Mononuclear cell (primary cell): ENCODE results near the gene SDC1. TPM values are rescaled to one million over a fixed set of nuclear protein-coding genes. Genes with fewer than 3 reads are reported as not detected.
"Not testable (repeated sequence)": the region's sequence is repeated elsewhere in the genome, so short reads cannot be mapped to it uniquely, and the experiment has no call there.

ENCODE experiments used
- H3K27me3 ChIP-seq: 2 replicates; pipeline ENCODE4 v1.6.0; 2011; ENCODE audit warnings: low read length, control low read depth; ENCODE audit not compliant: insufficient read depth
- H3K4me1 ChIP-seq: 2 replicates; pipeline ENCODE4 v1.5.1; 2011; ENCODE audit warnings: mild to moderate bottlenecking, low read length, control low read depth; ENCODE audit not compliant: insufficient read depth
- H3K4me3 ChIP-seq: 2 replicates; pipeline ENCODE4 v1.5.1; 2011; ENCODE audit warnings: mild to moderate bottlenecking, low read length, moderate library complexity
- H3K9me3 ChIP-seq: 2 replicates; pipeline ENCODE4 v1.5.1; 2011; ENCODE audit warnings: low read depth, mild to moderate bottlenecking, control low read depth, low read length
- total RNA-seq: library from RNA; depleted of rRNA; stranded (reverse); fragments of >200 nt; gene quantifications from one replicate; pipeline ENCODE4 v1.2.3, GENCODE V29; 2012

SDC1 gene
- total RNA-seq, 1 donor: not detected

DNA sequence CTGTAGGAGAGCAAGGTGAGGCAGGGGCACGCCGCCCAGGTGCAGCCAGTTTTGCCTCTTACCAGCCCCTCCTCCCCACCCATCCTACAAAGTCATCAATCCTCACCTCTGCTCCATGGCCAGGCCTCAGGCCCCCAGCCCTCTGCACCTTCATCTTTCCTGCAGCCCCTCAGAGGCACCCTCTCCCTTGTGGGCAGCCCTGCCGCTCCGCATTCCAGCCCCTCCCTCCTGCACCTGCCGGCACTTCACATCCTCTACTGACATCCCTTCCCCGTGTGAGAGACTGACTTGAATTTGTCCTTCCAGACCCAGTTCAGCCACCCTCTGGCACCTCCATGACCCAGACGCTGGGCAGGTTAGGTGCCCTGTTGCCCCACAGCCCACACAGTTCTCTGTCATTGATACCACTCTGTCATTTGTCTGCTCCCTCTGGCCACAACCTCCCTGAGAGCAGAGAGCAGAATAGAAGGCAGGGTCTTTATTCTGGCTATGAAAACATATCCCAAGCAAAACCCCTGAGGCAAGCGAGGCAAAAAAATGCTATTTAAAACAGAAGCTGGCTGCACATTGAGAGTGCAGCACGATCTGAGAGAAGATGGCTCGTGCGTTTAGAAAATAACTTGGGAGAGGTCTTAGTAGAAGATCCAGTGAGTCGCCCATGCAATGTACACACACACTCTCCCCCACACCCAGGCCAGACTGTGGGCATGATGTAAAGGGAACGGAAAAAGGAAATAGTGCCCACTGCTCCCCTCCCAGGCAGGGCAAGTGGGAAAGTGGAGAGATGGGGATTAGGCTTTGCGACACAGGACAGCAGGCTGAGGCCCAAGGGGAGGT is 25.9 kb downstream of the SDC1 start:
- no peaks in the 10 kb centered on the region for H3K27me3 ChIP-seq

DNA sequence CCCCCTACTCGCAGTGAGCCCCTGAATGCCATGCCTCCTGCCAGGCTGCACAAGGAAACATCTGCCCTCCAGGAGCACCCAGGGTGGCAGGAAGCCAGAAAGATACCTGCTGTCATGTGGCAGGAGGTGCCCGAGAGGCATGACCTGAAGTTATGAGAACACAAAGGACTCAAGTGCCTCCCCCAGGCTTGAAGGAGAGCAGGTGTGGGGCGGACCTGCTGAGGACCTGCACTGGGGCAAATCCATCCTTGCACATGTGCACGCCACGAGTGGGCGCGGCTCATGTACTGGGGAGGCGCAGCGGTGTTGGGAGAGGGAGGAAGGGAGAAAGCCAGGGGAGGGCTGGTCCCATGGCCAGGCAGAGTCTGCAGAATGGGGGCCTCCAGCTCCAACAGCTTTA is 26.9 kb downstream of the SDC1 start:
- no peaks in the 10 kb centered on the region for H3K9me3 ChIP-seq
- H3K4me3 ChIP-seq: no peak overlapping the region
- H3K27me3 ChIP-seq: no peaks in the 10 kb centered on the region
- H3K4me1 ChIP-seq: no peaks in the 10 kb centered on the region

More for the DNA sequence above, 25.9 kb downstream of the SDC1 start:
- Histone ChIP-seq H3K9me3 (no peaks in the 10 kb centered on the region), H3K4me3 (no peak overlapping the region), H3K4me1 (no peaks in the 10 kb centered on the region)

DNA sequence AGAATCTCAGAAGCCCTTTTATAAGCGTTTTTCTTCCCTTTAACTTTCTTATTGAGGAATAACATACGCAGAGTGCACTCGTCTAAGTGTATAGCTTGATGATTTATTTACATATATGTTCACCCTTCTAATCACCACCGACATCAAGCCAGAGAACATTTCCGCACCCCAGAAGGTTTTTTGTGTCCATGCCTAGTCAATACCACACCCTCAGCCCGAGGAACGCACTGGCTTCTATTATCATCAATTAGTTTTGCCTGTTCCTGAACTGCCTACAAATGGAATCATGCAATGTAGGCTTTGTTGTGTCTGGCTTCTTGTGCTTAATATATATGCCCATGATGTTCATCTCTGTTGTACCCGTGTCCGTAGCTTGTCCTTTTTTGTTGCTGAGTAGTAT is 27.7 kb downstream of the SDC1 start:
- H3K4me3 ChIP-seq: no peak overlapping the region
- H3K27me3 ChIP-seq: no peaks in the 10 kb centered on the region

DNA sequence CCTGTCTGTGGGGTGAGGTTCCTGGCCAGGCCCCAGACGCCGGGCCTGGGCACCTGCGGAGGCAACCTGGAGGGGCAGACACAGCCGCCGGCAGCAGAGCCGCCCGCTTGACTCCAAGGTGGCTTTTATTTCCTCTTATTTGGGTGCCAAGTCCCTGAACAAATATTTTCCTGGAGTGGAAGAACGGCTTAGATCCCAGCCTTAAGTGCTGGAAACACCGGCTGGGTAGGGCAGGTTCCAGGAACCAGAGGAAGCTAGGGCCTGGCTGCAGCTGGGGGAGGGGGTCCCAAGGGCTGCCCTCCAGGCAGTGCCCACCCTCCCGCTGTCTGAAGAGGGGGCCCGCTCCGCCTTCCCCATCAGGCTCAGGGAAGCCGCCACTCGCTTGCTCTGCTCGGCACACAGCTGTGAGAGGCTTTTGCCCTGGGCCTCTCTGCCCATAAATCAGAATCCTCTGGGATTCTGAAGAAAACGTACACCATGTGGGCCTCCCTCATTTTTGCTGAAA is 28.2 kb downstream of the SDC1 start:
- no peaks in the 10 kb centered on the region for H3K9me3 ChIP-seq
- no peak overlapping the region for H3K4me3 ChIP-seq
- H3K4me1 ChIP-seq: no peaks in the 10 kb centered on the region
- no peaks in the 10 kb centered on the region for H3K27me3 ChIP-seq

More for the DNA sequence above, 27.7 kb downstream of the SDC1 start:
- Histone ChIP-seq H3K4me1 (no peaks in the 10 kb centered on the region), H3K9me3 (no peaks in the 10 kb centered on the region)

DNA sequence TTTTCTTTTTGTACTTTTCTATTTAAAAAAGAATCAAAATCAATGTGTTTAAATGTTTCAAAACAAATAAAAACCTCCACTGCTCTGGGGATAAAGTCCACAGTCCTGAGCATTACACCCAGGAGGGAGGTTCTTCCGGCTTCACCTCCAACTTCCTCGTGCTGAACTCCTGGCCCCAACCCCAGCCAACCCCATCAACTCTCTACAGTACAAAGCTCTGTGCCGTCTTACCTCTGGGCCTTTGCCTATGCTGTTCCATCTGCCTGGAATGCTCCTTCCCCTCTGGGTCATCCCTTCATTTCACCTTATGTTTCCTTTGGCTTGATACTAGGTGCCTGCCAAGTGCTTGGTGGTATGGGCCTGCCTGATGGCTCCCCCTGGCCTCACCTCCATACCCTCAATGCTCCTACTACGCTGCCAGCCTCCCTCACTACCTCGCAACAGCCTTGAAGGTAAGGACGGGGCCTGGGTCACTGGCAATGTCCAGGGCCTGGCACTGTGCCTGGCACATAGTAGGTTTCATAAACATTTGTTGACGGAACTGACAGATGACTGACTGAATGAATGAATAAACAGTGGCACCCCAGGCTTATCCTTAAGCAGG is 28.8 kb downstream of the SDC1 start:
- H3K27me3 ChIP-seq: no peaks in the 10 kb centered on the region
- no peaks in the 10 kb centered on the region for H3K4me1 ChIP-seq
- no peak overlapping the region for H3K4me3 ChIP-seq
- H3K9me3 ChIP-seq: no peaks in the 10 kb centered on the region

DNA sequence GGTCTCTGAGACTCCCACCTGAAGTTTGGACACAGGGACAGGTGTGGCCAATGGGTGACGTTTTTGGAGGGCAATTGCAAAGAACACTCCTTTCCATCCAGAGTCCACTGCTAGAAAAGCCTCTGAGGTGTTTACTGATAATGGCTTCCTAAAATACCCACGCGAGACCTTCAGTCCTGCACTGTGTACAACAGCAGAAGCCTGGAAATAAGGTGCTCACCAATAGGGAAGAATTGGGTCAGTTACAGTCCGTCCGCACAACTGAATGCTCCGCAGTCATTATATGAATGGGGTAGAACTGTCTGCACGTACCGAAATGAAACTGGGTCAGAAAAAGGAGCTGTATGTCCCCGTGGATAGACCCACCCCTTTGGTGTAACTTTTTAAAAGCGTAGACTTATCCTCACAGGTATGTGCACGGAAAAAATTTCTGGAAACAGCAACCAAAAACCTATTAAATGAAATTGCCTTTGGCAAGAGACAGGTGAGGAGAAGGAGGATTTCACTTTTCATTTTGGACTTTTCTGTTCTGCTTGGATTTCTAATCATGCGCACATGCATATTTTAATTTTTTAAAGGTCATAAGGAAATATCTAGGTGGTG is 29.4 kb downstream of the SDC1 start:
- H3K4me3 ChIP-seq: no peak overlapping the region

DNA sequence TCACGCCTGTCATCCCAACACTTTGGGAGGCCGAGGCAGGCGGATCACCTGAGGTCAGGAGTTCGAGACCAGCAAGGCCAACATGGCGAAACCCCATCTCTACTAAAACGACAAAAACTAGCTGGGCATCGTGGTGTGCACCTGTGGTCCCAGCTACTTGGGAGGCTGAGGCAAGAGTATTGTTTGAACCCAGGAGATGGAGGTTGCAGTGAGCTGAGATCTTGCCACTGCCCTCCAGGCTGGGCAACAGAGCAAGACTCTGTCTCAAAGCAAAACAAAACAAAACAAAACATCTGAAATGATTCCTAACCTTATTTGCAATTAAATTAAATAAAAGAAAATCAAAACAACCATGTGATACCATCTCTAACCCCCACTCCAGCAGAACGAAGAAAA is 29.9 kb downstream of the SDC1 start:
- H3K9me3 ChIP-seq, H3K4me3 ChIP-seq, H3K4me1 ChIP-seq, H3K27me3 ChIP-seq: not testable (repeated sequence)

More for the DNA sequence above, 29.4 kb downstream of the SDC1 start:
- H3K27me3 ChIP-seq: no peaks in the 10 kb centered on the region
- no peaks in the 10 kb centered on the region for H3K4me1 ChIP-seq
- no peaks in the 10 kb centered on the region for H3K9me3 ChIP-seq

DNA sequence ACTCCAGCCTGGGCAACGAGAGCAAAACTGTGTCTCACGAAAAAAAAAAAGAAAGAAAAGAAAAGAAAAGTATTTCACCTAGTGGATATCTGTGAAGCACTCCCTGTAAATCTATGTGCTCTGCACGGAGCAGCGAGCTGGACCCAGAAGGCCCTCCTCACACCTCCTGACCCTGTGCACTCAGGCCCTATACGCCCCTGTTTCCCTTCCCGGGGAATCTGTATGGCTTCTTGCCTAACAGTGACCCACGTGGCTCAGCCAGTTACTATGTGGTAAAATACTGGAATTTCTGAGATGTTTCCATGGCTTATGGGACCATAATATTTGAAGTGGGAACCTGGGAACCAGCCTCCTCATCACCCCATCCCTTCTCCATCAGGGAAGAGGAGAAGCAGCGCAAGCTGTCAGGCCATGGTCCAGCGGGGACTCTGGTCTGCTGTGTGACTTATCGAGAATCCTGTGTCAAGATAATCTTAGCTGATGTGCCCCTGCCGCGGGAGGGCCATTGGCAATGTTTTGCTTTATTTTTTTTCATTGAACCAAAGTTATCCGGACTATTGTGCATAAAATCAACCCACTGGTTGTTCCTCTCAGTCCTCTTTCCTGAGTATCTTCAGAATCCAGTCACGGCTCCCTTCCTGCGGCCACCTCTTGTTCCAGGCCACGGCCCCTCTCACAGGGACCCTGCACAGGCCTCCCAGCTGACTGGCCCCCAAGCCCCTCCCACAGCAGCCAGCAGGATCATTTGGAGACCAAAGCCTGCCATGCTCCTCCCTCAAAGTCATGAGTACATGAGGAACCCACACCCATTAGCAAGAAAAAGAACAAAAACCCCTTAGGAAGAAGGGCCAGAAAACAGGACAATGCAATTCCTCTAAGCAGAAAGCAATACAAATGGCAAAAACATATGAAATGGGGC is 30.6 kb downstream of the SDC1 start:
- no peaks in the 10 kb centered on the region for H3K9me3 ChIP-seq
- H3K27me3 ChIP-seq: no peaks in the 10 kb centered on the region
- H3K4me3 ChIP-seq: no peak overlapping the region
- no peaks in the 10 kb centered on the region for H3K4me1 ChIP-seq

DNA sequence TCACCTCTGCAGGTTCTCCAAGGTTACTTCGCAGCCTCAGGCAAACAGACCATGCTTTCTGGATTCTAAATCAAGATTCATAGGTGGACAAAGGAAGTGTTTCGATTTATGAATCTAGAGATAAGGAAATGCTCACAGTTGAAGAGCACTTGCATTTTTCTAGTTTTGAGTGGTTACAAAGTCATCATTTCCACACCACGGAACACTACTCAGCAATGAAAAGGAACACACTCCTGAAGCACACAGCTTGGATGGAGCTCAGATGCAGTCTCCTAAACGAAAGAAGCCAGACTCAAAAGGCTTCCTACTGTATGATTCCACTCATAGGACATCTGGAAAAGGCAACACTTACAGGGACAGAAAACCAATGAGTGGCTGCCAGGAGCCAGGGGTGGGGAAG is 31.7 kb downstream of the SDC1 start:
- no peaks in the 10 kb centered on the region for H3K4me1 ChIP-seq
- no peak overlapping the region for H3K4me3 ChIP-seq
- no peaks in the 10 kb centered on the region for H3K9me3 ChIP-seq
- no peaks in the 10 kb centered on the region for H3K27me3 ChIP-seq

DNA sequence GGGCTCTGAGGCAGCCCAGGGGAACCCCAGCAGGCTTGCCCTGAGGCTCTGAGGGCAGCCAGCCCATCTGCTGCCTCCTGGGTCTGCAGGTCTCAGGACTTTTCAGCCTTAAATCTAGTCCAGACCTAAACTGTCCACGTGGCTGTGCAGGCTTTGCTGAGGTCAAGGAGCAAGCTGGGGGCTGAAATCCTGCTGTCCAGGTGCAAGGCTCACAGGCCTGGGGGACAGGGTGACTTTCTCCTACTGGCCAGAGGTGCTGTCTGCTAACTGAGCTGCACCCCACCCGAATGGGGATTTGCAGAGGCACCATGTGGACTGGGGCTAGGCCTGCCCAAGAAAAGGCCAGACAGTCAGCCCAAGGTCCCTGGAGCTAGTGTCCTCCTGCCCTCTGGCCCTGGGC is 32.1 kb downstream of the SDC1 start:
- no peaks in the 10 kb centered on the region for H3K9me3 ChIP-seq
- H3K4me1 ChIP-seq: no peaks in the 10 kb centered on the region
- no peak overlapping the region for H3K4me3 ChIP-seq
- H3K27me3 ChIP-seq: no peaks in the 10 kb centered on the region

DNA sequence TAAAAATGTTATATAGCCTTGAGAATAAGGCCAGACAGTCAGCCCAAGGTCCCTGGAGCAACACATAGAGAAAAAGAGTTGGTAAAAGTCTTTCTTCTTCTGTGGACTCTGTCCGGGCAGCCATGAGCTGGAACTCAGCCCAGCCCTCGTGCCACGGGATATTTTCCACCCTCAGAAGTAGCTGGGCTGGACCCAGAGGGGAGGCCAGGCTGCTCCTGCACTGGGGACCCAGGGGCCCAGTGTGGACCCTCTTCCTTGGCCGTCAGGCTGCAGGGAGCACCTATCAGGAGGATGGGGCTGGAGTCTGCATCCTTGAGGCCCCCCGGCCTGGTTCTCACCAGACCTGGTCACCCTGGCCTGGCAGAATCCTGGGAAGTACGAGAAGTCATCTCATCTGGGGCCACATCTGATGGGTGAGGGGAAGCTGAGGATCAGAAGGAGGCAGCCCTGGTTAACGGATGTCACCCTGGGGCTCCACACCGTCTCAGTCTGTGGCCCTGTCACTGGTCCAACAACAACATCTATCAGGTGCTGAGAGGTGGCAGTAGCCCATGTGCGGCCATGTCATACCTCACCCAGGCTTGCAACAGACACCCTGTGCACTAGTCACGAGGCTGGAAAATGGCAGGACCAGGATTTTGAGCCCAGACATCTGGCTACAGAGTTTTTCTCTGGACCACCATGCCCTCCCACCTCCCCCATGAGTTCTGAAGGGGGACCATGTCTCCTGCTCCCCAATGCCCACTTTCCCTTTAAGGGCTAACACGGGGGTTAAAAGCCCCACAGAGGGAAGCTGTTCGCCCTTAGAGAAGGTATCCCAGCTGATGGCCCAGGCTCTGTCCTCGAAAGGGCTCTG is 33.0 kb downstream of the SDC1 start:
- Histone ChIP-seq H3K9me3 (no peaks in the 10 kb centered on the region), H3K27me3 (no peaks in the 10 kb centered on the region), H3K4me3 (no peak overlapping the region), H3K4me1 (no peaks in the 10 kb centered on the region)

DNA sequence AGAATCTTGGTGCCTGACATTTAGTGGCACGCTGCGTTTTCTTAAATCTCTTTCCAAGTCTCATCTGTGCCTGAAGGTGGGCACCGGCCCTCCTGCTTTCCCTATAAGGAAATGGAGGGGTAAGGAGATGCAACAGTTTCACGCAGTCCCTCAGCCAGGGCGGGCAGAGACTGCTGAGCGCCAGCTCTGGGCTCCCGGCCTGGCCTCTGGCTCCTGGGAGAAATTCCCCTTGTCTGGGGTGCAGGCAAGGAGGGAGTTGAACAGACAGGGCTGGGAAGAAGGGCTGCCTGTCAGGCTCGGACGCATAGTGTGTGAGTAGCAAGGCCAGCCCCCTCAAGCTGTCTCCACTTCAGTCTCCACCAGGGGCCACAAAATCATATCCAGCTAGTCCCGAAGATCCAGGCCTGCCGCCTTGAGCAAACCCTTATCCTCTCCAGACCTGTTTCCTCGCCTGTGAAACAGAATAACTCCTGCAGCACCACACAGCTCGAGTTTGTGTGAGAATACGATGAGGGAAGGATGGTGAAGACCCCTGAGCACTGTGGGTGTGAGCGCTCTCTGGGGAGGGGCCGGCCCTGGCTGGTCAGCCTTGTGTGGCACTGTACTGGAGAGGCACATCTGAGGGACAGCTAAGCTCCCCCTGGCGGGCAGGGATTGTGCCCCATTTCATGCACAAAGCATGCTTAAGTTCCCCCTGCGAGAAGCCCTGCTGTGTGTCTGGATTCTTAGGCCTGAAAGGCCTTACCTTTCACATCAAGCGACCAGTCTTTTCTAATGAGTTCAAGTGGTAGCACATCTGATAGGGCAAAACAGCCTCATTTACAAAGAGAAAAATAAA is 33.8 kb downstream of the SDC1 start:
- H3K27me3 ChIP-seq: no peaks in the 10 kb centered on the region
- H3K4me1 ChIP-seq: peaks cover 6% of the 10 kb centered on the region
- no peak overlapping the region for H3K4me3 ChIP-seq
- no peaks in the 10 kb centered on the region for H3K9me3 ChIP-seq

DNA sequence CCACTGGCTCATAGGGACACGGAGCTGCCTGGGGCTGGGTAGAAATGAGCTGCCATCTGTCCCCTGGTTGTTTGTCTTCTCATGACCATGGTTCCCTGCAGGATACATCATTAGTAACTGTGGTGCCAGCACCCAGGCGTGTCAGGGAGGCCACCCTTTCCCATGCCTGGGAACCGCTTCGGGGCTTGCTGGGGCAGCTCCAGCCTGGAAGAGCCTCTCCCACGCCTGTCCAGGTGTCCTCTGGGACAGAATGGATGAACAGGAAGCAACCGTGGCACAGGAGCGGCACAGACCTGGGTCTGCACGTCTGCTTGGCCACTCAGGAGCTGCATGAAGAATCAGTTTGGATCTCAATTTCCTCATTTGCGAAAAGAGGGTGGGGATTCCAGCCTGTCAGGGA is 34.8 kb downstream of the SDC1 start:
- no peaks in the 10 kb centered on the region for H3K27me3 ChIP-seq
- no peak overlapping the region for H3K4me3 ChIP-seq
- H3K4me1 ChIP-seq: peaks cover 14% of the 10 kb centered on the region
- no peaks in the 10 kb centered on the region for H3K9me3 ChIP-seq
